Stimulated activated CD4-positive, alpha-beta T cell treated with anti-CD3 and anti-CD28 coated beads, Interleukin-4, amount 100 ng/mL, for 1 hour (primary cell): ENCODE data around the gene GRAMD1A.
"Not testable (repeated sequence)": the region's sequence is repeated elsewhere in the genome, so short reads cannot be mapped to it uniquely, and the experiment has no call there.

Experiments
- DNase-seq: peaks from one replicate; pipeline ENCODE4 v3.0.0-alpha.2; 2020

GRAMD1A gene

DNA sequence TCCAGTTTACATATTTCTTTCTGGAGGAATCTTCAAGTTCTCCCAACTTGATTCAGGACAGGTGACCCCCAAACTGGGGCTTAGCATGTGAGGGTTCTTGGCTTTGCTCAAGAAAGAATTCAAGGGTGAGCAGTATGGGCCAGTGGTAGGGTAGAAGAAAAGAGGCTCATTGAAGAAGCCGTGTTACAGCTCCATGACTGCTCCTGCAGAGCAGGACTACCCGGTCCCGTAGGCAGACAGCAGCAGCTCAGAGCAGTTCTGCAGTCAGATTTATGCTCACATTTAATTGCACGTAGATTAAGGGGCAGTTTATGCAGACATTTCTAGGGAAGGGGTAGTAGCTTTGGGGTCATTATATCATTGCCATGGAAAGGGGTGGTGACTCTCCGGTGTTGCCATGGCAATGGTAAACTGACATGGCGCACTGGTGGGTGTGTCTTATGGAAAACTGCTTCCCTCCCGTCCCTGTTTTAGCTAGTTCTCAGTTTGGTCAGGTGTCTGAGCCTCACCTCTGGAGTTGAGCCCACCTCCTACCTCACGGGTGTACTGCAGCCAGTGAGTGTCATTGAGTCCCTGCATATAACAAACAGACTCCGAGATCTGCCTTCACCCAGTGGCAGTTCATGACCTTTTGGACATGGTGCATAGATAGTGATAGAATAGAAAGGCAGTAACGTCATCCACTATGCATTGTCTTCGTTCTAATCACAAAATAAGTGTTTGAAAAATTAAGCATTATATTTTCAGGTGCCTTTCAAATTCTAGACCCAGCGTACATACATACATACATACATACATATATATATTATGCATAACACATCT is 20.1 kb upstream of the GRAMD1A start:
- no peak for DNase-seq

DNA sequence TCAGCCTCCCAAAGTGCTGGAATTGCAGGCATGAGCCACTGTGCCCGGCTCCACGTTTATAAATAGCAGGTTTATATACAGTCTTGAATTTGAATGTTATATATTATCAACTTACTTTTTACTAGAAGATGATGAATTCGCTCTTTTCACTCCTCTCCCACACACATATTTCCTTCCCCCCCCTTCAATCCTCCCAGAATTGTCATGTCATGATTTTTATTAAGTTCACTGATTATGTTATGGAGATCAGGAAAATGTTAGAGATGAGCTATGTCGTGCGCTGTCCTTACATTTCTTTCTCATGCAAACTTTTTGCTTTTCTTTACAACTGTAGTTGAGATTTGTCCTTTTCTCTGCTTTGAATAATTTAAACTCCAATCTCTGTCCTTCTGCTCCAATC is 17.8 kb upstream of the GRAMD1A start:
- DNase-seq: no peak

DNA sequence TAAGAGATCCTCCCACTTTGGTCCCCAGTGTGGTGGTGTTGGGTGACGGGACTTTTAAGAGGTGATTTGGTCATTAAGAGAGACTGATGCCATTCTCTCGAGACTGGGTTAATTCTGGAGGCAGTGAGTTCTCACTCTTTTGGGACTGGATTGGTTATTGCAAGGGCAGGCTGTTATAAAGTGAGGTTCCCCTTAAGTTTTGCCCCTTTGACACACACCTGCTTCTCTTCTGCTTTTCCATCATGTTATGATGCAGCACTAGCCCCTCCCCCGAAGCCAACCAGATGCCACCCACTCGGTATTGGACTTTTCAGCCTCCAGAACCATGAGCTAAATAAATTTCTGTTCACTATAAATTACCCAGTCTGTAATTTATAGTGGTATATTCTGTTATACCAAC is 16.3 kb upstream of the GRAMD1A start:
- no peak for DNase-seq

DNA sequence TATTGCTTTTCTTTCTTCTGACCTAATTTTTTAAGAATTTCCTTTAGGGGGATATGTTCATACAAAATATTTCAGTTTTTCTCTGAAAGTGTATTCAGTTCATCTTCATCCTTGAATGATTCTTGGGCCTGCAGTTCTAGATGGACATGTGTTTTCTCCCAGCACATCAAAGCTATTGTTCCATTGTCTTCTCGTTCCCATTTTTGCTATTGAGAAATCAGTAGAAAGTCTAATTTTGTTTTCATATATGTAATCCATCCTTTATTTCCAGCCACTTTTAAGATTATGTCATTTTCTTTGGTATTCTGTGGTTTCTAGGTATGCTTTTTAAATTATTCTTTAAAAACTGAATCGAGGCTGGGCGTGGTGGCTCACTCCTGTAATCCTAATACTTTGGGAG is 15.8 kb upstream of the GRAMD1A start:
- DNase-seq: no peak

DNA sequence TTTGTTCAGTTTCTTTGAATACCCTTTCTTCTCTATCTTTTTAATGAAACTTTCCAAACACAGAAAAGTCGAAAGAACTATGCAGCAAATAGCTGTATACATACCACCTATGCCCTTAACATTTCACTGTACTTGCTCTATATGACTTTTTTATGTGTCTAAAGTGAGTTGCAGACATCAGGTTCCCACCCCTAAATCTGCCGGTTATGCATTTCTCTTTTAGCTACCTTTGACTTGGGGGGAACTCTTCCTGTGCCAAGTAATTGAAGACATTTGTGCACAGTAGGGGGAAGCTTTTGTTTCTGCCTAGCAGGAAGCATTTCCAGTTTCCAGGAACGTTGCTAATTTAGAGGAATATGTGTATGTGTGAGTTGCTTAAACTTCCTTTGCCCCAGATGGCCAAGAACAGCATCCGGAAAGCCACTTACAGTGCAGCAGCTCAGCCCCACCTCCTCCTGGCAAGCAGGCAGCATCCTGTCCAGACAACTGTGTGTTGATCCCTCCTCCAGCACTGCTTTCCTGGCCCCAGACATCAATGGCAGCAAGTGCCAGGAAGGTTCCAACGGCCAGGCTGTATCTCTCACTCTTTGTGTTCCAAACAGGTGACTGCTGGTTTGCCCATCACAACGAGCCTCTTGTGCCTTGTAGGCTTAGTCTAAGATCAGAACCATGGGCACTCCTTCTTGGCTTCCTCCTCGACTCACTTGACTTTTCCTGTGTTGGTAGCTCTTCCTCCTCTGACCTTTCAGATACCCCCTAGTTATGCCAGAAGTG is 14.7 kb upstream of the GRAMD1A start:
- DNase-seq: no peak

DNA sequence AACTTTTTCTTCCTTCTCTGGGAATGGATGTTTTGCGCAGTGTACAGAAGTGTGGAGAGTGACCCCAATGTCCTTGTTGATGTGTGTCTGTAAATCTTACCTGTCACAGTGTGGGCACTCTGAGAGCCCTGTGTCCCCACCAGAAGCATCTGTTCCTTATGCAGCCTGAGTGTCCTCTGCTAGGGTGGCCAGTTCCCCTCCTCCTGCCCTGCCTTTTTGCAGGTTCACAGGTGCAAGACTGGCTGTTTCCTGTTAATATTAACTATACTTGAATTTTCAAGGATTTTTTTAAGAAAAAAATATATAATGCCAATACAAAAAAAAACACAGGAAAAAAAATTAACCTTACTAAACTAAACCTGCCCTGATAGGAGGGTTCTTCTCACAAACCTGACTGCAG is 12.0 kb upstream of the GRAMD1A start:
- DNase-seq: no peak

DNA sequence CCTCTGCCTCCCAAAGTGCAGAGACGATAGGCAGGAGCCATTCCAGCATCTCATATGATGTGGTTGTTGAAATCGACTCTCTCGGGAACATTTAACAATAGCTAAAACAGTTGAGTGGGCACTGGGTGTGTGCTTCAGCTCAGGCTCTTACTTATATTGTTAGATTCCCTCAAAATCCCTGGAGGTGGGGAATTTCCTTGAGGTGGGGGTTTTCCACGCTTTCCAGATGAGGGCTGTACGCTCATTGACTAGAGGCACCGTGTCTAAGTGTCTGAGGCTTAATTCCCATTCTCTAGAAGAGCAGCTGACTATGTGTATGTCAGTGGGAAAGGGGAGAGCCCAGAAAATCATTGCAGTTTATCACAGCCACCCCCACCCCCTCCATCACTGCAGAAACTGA is 10.8 kb upstream of the GRAMD1A start:
- no peak for DNase-seq

DNA sequence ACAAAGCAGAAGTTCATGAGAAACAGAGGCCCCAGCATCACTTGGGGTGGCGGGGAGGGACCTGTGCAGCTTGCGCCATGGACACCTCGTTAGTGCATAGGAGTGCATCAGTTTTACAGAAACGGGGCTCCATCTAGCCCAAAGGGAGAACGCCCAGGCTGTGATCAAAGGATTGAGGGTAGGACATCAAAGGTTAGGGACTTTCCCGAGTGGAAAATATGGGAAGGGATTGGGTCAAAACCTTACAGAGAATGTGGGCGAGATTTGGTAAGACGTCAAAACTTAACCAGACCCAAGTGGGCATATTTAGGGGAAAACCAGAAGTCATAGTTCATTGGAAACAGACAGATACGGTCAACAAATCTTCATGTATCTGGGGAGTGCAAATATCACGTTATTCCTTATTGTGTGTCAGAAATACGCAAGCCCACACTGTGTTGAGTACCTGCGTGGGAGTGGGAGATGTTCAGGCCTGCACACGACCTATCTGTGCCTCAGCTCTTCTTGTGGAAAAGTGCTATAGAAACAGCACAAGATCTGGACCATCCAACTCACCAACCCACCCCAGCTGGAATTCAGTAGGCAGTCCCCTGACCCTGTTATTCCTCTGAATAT is 9.4 kb upstream of the GRAMD1A start:
- no peak for DNase-seq

DNA sequence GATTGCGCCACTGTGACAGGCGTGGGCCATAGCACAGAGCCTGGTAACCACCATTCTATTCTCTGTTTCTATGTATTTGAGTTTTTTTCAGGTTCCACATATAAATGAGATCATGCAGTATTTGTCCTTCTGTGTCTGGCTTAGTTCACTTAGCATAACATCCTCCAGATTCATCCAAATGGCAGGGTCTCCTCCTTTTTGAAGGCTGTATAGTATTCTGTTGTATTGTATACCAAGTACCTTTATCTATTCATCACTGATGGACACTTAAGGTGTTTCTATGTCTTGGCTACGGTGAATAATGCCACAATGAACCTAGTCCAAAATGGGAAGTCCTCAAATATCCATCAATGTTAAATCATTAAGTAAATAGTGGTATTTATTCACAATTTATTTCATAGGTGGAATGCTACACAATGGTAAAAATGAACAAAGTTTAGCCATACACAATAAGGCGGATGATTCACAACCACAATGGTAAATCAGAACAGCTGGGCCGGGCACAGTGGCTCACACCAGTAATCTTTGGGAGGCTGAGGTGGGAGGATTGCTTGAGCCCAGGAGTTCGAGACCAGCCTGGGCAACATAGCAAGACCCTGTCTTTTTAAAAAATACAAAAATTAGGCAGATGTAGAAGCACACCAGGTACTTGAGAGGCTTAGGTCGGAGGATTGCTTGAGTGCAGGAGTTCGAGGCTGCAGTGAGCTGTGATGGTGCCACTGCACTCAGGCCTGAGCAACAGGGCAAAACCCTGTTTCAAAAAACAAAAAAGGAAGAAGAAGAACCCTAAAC is 8.4 kb upstream of the GRAMD1A start:
- no peak for DNase-seq

DNA sequence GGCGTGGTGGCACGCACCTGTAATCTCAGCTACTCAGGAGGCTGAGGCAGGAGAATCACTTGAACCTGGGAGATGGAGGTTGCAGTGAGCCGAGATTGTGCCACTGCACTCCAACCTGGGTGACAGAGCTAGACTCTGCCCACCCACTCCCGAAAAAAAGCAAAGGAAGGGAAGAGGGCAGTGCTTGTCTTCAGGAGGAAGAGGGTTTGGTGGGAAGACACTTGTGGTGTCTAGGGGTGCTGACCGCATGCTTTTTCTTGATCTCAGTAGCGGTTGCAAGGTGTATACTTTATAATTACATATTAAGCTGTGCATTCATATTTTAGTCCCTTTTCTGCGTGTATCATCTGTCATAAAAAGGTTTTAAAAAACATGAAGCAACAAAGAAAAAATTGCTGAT is 7.5 kb upstream of the GRAMD1A start:
- not testable (repeated sequence) for DNase-seq

DNA sequence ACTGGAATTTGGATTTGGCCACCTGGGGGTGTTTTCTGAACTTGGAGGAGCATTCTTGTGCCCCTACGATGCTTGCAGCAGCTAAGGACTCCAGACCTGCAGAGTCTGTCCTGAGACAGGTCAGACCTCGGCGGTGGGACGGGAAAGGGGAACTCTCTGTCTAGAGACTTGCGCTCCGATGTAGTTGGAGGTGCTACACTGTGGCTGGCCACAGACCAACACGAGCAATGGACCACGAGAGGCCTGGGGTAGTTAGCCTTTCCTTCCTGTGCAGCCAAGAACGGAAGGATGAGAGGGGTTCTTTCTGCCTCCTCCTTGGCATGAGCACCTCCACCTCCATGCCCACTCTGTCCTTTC is 5.9 kb upstream of the GRAMD1A start:
- DNase-seq: no peak

DNA sequence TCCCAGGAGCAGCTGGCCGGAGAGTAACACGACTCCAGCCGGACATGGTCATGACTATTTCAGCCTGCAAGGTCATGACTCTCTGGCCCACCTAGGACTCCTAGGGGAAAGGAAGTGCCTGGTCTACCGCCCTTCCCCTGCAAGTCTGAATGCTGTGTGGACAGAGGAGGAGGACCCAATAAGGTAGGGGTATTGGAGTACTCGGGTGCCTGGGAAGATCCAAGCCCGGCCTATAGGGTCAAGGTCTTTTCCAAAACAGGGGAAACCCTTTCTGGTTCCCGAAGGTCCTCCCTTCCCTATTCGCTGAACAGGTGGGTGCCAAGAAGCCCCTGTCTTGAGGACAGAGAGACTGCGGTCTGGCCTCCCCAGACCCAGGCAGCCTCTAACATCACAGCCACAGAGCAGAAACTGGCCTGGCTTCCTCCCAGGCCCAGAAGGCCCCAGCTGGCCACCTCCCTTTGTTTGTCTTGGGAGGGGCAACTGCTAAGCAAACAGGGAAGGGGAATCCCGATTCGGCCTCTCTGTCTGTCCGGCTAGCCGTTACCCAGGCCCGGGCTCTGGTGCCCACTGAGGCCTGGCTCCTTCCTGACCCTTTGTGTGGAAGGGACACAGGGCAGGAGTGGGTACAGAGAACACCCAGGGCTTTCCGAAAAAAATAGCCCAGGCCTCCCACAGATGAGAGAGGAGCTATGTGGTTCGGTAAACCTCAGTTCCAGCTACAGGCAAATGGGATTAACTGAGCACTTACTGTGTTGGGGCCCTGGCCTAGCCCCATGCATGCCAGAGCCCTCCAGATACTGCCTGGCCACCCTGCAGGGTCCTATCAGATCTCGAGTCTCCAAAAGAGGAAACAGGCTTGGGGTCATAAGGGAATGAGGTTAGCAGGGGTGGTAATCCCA is 5.2 kb upstream of the GRAMD1A start:
- DNase-seq: no peak

DNA sequence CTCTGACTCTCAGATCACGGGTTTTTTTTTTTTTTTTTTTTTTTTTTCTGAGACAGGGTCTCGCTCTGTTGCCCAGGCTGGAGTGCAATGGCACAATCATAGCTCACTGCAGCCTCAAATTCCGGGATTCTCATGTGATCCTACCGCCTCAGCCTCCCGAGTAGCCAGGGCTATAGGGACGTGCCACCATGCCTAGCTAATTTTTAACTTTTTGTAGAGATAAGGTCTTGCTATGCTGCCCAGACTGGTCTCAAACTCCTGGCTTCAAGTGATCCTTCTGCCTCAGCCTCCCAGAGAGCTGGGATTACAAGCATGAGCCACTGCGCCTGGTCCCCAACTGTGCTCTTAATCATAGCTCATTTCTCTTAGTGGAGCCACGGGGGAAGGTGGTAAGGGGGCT is 4.6 kb upstream of the GRAMD1A start:
- DNase-seq: no peak

DNA sequence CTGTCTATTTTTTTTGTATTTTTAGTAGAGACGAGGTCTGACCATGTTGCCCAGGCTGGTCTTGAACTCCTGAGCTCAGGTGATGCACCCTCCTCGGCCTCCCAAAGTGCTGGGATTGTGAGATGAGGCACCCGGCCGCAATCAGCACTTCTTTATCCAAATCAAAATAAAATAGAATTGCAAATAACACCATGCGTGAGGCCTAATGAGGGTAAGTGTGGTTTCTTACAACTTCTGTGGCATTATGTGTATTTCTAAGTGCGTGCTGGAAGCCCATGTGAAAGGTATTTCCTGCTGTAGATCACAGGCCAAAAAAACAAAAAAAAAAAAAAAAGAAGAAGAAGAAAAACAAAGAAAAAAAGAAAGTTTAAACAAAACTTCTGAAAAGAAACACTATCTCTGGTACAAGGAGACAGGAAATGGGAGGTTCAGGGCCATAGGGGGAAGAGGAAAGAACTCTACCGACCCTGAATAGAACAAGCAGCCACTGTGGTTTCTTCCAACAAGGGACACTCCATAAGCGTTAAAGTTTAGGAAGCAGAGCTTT is 3.0 kb upstream of the GRAMD1A start:
- DNase-seq: no peak

DNA sequence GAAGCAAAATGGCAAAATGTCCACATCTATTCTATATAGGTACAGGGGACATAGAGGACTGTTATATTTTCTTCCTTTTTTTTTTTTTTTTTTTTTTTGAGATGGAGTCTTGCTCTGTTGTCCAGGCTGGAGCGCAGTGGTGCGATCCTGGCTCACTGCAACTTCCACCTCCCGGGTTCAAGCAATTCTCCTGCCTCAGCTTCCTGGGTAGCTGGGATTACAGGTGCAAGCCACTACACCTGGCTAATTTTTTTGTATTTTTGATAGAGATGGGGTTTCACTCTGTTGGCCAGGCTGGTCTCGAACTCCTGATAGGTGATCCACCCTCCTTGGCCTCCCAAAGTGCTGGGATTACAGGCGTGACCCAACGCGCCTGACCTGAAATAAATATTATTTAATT is 1.9 kb upstream of the GRAMD1A start:
- DNase-seq: not testable (repeated sequence)

DNA sequence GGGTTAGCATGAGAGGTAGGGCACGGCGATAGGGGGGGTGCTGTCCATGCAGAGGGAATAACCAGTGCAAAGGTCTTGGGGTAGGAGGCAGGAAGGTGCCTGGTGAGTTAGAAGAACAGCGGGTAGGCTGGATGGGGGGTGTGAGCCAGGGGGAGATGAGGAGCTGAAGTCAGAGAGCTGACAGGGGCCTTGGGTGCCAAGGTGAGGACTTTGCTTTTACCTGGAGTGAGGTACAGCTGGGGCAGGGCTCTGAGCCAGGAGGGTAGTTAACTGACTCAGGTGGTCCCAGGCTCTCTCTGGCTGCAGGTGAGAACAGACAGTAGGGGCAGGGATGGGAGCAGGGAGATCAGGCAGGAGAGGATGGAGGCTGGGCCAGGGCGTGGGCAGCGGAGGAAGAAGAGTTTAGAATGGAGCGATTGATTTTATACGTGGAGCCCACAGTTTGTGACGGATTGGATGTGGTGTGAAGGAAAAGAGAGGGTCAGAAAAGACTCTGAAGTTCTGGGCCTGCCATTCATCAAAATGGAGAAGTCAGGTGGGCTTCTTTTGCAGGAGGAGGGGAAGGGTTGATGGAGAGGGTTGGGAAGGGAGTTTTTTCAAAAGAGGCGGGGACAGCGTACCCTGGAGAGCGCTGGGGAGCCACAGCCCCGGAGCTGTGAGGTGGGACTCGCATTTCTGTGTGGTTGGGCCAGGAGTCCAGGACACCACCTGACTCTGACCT is 1.2 kb upstream of the GRAMD1A start:
- DNase-seq: no peak

DNA sequence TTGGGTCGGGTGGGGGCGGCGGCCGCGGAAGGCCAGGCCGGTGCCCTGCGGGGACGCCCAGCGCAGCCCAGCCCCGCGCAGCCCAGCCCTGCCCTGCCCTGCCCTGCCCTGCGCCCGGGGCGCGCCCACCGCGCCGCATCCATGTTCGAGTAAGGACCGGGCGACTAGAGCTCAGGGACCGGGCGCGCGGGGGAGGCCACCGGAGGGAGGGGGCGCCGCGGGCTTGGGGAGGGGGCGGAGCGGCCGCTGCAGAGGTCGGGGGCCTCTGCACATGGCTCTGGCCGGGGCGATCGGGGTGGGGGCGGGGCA is 169 bp downstream of the GRAMD1A start:
- no peak for DNase-seq

DNA sequence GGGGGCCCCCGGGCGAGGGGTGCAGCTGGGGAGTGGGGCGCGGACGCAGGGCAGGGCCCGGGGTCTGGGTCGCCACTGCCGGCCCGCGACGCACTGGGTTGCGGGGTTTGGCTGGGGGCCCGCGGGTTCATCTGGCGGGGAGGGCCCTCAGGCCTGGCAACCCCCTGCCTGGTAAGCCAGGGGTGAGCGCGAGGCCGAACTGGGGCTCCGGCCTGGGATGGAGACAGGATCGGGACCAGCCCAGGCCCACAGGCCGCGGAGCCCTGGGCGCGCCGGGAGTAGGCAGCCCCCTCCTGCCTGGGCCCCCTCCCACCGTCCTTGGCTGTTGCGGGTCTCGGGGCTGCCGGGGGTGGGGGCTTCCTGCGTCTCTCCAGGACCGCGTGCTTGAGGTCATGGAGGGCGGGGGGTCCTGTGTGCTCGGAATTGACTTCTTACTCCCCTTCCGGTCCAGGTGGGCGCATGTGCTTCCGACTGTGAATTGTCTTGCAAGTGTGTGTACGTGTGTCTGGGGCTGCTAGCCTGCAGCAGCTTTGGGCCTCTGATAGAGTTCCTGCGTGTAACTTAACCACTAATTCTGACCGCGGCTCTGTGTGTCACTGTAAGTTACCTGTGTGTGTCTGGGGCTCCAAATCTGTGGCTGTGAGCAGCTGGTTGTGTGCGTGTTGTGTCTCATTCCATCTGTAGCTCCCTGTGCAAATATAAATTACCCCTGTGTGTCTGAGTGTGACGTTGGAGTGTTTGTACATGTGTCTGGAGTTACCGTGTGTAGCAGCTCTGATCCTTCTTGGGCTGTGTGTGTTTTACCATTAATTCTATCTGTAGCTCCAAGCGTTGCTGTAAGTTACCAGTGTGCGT is 751 bp downstream of the GRAMD1A start:
- DNase-seq: peak; percentile 61

DNA sequence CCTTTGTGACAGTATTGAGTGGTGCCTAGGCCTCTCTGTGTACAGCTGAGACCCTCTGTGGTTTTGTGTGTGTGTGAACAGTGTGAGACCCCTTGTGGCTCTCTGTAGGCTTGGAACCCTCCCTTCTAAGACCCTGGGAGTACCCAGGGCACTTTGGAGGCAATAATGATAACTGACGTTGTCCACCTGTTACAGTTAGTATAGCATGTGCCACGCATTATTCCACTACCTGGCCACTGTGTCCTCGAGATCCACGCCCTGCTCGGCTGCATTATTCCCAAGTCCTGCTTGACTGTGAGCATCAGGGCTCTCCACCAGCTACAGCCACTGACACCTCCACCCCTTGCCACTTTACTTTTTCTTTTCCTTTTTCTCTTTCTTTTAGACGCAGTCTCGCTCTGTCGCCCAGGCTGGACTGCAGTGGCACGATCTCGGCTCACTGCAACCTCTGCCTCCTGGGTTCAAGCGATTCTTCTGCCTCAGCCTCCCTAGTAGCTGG is 2.0 kb downstream of the GRAMD1A start:
- DNase-seq: no peak
